K562 treated with DMSO at 1 percent for 24 hours (cell line): Measurements from ENCODE around the gene STK10. TPM values are rescaled to one million over a fixed set of nuclear protein-coding genes. Genes with fewer than 3 reads are reported as not detected.

Experiments used
- total RNA-seq: library from RNA; unstranded; fragments of 300-600 nt; gene quantifications from 2 replicates; pipeline ENCODE4 v1.2.3, GENCODE V29; 2022; ENCODE audit warnings: low read depth; ENCODE audit not compliant: insufficient read depth

Gene STK10
- 7.3 and 7.9 TPM in 2 replicates for total RNA-seq

GRCh38 chr5:172188033-172188892 is at the start of gene STK10:
TSS of gene STK10 (minus strand) at chr5:172188224. CDS start at chr5:172188042, 182 bp downstream.

GRCh38 chr5:172193872-172194271 is 5.8 kb upstream of the STK10 start, which contains the start of gene EFCAB9:
TSS of gene EFCAB9 (plus strand) at chr5:172194172. CDS start at chr5:172194173, 1 bp downstream.

DNA sequence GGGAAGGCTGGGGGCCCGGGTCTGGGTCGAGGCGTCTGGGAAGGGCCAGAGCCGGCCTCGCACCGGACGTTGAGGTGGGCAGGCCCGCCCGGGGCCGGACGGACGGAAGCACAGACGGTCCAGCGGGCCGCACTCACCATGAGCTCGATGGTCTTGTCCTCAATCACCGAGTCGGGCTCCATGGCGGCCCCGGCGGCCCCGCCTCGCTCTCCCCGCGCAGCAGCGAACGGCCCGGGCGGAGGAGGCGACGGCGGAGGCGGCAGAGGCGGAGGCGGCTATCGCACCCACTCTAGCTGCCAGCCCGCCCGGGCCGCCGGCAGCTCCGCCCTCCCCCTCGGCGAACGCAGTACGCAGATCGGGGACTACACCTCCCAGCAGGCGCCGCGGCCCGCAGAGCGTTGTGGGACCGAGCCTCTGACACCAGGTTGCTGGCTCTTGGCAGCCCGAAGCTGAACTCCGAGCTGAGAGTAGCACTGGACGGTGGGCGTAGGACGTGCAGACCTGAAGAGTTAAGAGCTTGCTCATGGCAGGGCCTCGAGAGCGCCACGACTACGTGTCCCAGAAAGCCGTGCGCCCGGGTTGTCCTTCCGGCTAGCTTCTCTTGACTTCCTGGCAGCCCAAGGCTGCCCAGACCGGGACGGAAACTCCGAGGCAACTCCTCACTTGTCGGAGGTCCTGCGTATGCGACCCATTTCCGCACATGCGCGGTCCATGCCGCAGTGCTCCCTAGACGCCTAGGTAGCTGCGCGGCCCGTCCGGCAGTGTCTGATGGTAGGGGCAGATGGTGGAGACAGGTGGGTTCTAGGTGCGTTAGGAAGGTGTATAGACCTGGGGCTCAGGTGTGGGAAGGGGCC is 181.5 kb downstream of the STK10 start, which contains the start of gene FBXW11:
TSS of gene FBXW11 (minus strand) at position 318 of the 854 bp plus-strand sequence. CDS start at position 182, 136 bp downstream.

Other genes starting within 250 kb of the STK10 start
- 17.6 and 21.8 TPM in 2 replicates for gene FBXW11, start 181.6 kb downstream of the STK10 start, total RNA-seq
- gene EFCAB9, start 5.9 kb upstream of the STK10 start, total RNA-seq: not detected in 2 replicates
- gene UBTD2, start 95.5 kb upstream of the STK10 start, total RNA-seq: 0.95 and 1.4 TPM in 2 replicates